LHCN-M2 (cell line): Measurements from ENCODE around the gene GAN. TPM values are rescaled to one million over a fixed set of nuclear protein-coding genes. Genes with fewer than 3 reads are reported as not detected.
"Not testable (repeated sequence)": the region's sequence is repeated elsewhere in the genome, so short reads cannot be mapped to it uniquely, and the experiment has no call there.

Source experiments
- DNase-seq: peaks from one replicate; pipeline ENCODE4 v3.0.0-alpha.2; 2012; ENCODE audit warnings: low read depth
- total RNA-seq: library from RNA; depleted of rRNA; stranded (reverse); fragments of >200 nt; gene quantifications from 2 replicates; pipeline ENCODE4 v1.2.3, GENCODE V29; 2014

GAN gene
- total RNA-seq, 1 experiment from 2014 or later: 4.5 TPM

DNA sequence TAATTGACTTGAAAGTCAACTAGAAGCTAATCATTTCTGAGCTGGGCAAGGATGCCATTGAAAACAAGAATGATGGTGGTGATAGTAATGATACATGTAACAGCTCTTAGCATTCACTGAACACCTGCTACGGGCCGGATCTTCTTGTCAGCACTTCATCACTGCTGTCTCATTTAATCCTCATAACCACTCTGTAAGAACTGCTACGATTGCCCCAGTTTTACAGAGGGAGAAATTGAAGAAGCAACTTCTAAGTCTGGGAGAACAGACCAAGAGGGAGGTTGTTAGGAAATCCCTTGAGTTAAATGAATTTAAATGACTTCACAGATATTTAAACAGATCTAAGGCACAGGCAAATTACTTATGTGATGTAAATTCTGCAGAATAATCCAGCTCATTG is 7.0 kb upstream of the GAN start:
- no peak for DNase-seq

DNA sequence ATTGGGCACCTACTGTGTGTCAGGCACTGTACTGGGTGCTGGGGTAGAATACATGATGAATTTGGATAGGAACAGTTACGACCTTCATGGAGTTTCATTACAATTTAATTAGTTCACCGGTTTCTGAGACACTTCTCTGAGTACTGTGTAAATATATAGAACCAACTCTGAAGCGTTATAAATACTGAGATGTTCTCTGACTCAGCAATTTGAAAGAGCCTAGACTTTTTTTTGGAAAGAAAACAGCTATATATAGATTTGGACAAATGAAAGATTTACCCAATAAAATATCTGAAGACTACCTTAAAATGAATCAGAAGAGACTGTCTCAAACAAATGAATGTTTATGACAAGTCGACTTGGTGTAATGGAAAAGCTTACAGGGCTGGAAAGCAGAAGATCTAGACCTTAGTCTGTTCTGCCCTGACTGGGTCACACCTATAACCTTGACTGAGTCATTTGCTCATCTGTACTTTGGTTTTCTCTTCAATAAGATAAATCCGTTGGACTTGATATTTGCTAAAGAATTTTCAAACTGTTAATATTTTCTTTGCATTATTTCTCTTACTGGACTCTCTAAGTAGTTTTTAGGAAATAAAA is 4.6 kb upstream of the GAN start:
- DNase-seq: no peak

DNA sequence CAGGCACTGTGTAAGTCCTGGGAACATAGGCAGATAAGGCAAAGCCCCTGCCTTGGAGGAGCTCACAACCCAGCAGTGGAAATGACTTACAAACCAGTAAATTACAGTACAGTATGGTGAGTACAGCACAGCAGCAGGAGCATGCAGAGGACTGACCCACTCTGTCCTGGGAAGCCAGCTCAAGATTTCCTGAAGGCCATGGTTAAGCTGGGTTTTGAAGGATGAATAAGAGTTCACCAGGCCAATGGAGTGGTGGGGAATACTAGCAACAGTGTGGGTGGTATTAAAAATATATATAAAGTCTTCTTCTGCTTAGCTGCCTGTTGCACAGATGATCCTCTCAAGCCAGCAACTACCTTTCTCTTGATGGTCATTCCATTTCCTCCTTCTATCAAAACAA is 3.0 kb upstream of the GAN start:
- DNase-seq: no peak

DNA sequence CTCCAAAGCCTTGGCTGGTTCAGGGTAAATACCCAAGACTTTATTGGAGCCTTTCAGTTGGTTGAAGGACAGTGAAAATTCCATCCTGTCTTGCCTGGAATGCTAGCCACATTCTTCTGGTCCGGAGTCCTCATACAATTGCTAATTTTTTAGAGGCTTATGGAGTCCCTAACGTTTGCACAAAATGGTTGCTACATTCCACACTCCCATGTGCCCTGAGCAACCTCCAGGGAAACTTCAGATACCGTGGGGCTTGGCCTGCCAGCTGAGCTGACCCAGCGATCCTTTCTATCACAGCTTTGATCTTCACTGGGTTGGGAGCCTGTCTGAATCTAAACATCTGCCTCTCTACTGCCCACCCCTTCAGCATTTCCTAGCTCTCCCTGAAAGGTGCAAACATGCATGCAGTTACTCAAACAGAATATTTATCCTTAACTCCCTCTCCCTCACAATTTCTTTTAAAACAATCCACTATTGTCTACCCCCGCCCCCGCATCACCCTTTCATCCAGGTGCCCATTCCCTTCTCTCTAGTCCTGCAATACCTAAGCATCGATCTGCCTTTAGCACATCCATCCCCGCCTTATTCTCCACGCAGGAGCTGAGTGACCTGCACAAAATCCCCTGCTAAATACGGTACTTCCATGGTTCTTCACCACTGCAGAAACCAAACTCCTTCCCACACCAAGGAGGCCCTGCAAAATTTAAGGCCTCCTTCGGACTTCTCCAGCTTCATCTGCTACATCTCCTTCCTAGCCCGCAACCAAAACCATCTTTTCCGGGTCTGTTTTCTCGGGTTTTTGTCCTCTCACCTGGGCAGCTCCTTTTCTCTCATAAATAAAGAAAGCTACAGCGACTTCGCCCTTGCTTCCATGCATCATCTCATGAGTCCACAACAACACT is 810 bp upstream of the GAN start:
- no peak for DNase-seq

DNA sequence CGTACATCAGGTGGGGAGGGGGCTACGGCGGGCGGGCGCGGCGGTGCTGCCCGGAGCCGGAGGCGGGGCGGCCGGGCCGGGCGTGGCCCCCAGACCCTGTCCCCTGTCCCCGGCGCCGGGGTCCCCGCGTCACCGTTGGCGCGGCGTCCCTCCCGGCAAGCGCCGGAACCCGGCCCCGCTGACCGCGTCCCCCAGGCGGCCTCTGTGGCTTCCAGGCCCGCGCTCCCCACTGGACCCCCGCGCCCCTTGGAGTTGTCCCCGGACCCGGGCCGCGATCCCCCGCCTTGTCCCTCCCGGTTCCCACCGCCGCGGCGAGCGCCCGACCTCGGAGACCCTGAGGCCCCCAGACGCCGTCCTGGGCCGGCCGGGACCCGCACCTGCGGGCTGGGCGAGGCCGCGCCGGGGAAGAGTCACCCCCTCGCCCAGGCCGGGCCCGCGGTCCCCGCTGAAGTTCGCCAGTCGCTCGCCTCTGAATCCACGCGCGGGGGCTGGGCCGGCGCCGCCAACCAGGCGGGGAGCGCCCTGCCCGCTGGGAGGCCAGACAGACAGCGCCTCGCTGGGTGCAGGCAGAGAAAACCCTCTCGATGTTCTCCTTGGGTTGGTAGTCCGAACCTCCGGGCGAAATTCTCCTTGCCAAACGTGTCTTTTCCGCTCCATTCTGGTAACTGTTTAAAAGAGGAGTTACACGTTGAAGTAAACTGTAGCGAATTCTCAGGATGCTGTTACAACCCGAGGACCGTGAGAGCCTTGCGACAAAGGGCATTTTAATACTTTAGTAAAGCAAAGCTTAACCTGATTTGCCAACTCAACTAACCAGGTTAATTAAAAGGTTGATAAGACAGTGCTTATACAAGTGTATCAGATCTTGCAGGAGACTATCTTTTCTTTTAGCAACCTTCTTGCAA is 761 bp downstream of the GAN start:
- peak; percentile 43 for DNase-seq

DNA sequence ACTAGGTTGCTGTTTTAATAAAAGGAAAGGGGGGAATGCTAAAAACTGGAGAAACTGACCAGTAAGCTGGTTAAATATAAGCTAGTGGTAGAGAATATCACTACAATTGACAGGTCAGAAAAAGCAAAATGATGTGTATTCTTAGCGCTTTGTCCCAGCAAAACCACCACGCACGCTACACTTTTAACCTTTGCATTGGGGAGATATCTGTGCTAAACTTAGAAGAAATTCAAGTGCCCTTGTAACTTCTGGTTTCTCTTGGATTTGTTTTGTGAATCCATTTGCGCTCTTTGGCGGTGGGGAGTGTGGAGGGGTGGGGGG is 1.4 kb downstream of the GAN start:
- no peak for DNase-seq

DNA sequence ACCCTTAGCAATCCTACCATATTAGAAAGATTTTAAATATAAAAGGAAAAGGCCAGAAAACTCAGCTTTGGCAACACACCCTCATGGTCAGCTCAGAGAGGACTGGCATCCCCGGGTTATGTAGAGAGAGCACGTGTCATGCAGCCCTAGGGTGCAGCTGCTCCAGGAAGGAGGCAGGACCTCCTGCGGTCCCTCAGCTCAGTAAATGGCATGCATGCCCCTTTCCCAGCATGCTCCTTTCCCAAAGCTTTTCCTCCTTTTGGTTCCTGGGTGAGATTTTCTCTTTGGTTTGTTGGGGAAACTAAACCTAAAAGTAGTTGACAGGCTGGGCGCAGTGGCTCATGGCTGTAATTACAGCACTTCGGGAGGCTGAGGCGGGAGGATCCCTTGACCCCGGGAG is 3.9 kb downstream of the GAN start:
- no peak for DNase-seq

DNA sequence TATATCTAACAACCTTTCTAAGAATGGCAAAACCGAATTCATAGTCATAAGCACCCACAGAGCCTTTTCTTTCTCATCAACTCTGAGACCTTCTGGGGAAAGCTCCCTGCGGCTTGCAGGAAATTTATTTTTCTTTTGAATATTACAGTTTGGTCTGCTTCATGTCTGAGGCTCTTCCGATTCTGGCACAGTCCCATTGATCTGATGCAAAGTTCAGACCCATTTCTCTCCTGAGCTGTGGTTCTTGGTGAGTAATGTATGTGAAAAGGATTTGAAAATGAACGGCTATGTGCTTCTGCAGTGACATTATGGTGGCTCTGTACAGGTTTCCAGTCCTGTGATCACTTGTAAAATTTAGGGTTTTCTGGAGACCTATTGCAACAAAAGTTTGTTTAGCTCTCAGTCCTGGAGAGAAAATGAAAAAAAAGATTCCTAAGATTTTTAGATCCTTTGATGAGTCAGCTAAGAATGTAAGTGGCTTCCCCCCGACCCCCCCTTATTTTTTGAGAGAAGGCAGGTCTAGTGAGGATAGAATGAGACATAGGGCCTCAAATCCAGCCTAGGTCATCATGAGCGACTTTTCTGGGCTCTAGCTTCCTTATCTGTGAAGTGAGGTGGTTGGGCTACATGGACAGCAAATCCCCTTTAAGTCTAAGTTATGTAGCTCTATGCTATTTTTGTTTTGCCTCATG is 4.6 kb downstream of the GAN start:
- peak; percentile 61 for DNase-seq

DNA sequence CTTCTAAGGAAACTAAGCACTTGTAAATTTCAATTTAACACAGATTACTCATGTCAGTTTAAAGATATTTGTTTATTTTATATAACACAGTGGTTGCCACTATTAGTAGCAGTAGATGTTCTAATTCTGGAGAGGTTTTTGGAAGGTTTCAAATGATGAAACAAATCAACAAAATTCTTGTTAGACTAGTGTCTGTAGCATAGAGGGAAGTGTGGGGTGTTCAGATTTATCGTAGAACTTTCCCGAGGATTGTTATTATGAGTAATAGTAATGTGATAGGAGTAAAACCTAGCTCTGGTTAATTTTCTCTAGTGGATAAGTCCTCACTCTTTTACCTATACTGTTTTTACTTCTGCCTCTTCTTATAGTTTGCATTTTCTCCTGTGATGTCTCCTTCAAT is 6.3 kb downstream of the GAN start:
- DNase-seq: no peak

DNA sequence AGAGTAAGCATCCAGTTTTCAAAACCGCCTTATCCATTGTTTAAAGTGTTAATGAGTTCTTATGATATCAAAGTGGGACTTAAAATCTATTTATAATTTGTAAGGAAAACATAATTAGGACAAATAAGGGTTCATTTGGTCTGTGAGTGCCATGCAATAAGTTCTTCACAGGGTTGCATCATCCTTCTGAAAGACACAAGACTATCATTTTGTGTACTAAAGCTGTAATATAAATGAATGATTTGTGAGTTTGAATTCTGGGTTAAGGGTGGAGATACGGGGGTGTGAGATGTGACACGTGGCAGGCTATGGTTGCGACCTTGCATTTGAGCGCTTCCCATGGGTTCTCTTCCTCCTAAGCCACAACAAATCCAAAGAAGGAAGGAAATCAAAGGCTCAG is 6.8 kb downstream of the GAN start:
- no peak for DNase-seq

DNA sequence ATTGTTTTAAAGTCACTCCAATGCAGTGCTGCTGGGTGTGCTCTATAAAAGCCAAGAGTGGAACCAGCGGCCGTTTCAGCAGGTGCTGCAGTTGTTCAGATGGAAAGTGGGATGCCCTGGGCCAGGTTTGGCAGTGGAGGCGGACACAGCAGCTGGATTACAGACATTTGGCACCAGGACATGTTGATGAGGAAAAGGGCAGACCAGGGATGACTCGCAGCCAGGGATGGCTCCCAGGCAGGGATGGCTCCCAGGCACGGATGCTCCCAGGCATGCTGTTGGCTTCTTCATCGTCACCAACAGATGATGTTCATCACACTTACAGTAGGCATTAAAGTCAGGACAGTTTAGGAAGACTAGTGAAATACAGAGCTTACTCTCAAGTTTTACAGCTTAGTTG is 10.0 kb downstream of the GAN start:
- DNase-seq: peak; percentile 11

DNA sequence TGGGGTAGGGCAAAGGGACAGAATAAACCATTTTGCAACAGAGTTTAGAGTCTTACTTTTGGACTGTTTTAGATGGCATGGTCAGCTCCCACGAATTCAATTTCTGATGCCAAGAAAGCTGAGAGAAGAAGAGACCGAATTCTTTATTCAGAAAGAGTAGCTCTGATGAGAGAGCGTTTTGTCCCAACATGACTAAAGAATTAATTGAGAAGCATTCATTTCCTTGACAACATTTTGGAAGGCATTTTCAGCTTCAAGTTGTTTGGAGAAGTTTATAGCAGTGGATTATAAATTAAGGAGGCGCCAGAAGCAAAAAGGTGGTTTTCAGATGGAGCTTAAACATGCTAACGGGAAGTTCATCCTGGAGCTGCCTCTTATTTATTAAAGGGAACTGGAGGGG is 12.2 kb downstream of the GAN start:
- DNase-seq: no peak

DNA sequence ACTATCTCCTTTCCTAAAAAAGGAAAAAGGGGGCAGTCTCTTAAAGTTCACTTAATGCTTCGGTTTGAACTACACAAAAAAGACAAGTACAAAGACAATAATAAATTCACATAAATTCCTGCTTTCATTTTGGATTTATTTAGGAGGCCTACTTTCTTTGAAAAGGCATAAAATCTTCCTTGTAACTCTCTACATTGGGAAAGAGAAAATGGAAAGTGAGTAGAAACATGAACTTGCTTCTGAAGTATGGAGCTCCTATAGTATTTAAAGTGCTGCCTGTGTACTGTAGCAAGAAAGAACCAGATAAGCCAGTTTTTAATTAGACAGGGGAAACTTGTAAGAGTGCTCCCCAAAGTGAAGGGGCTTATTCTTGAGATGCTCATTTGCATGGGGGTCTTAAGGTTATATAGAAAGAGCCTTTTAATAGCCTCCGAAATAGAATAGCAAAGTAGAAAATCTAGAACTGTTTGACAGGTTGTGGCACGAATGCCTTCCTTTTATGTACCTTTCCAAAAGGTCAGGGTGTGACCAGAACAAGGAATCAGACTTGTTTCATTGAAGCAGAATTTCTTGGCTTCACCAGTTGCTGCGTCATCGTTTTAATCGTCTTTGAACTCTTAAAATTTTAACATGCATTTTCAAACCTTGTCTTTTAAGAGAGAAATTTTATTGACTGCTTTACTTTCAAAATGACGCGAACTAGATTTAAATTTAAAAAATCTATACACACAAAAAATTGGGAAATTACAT is 12.9 kb downstream of the GAN start:
- DNase-seq: no peak

DNA sequence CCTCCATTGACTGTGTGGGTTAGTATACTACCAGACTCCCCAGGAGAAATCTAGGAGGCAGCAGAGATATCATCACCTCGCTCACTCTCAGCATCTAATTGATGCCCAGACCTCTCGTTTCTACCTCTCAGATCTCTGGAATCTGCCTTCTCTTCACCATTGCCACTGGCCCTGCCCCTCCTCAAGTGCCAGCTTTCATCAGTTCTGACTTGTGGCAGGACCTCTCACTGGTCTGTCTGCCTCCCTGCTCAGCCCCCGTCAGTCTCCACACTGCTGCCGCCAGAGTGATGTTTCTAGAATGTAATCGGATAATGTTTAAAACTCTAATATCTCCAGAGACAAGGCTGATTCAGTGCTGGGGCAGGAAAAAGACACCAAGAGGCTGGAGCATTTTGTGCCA is 15.2 kb downstream of the GAN start:
- no peak for DNase-seq

DNA sequence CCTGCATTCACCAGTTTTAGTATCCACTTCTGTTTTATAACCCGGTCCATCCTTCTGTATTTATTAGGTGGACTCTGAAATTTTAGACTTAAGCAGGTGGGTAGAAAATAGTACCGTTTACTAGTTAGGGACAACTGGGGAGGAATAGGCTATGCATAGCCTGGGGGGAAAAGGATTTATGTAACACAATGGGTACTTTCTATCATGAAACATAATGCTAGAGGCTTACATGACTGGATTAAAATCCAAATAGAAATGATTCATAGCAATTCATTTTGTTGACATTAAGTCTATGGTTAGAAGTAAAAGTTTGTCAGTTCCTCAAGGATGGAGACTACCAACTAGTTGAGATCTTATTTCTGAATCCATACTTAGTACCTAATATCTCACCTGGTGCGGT is 18.6 kb downstream of the GAN start:
- DNase-seq: no peak

DNA sequence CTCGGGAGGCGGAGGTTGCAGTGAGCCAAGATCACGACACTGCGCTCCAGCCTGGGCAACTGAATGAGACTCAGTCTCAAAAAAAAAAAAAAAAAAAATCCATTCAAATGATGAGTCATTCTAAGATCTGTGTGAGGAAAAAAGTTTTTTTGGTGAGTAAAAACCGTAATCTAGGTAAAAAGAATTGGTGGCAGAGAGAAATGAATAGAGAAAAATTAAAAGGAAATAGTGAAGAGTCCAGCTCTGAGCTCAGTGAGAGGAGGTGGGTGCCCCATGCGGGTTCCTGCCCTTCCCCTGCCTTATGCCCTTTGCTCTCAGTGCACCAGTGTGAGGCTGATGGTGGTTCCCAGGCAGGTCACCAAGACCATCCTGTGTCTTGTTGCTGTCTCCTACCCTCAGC is 20.9 kb downstream of the GAN start:
- no peak for DNase-seq

DNA sequence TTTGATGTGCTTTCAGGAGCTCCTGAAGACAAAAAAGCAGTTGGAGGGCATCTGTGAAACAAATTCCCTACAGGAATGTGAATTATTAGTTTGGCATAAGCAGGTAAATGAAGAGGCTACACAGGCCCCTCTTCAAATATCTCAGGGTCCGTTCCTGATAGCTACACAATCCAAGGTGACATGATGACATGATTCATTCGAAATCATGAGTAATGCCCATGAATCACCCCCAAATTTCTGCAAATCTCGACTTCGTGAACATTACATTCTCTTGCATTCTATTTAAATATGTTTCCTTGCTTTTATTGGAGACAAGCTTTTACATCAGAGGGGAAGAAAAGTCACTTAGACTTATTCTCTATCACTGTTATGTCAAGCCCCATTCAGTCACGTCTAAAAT is 22.3 kb downstream of the GAN start:
- DNase-seq: no peak

DNA sequence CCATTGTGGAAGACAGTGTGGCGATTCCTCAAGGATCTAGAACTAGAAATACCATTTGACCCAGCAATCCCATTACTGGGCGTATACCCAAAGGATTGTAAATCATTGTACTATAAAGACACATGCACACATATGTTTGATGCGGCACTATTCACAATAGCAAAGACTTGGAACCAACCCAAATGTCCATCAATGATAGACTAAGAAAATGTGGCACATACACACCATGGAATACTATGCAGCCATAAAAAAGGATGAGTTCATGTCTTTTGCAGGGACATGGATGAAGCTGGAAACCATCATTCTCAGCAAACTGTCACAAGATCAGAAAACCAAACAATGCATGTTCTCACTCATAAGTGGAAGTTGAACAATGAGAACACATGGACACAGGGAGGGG is 30.4 kb downstream of the GAN start:
- DNase-seq: not testable (repeated sequence)

DNA sequence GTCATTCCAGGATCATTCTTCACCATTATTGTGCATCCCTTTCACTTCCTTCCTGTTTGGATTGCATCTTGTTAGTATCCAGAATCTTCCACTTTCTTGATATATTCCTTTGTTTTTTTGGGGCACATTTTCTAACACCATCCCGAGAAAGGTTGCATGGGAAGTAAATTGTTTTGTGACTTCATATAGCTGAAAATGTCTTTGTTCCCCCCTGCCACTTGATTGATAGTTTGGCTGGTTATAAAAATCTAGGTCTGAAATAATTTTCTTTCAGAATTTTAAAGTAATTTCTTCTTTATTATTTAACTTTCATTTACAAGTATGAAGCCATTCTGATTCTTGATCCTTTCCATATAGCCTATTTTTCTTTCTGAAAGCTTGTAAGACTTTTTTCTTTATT is 32.7 kb downstream of the GAN start:
- no peak for DNase-seq

DNA sequence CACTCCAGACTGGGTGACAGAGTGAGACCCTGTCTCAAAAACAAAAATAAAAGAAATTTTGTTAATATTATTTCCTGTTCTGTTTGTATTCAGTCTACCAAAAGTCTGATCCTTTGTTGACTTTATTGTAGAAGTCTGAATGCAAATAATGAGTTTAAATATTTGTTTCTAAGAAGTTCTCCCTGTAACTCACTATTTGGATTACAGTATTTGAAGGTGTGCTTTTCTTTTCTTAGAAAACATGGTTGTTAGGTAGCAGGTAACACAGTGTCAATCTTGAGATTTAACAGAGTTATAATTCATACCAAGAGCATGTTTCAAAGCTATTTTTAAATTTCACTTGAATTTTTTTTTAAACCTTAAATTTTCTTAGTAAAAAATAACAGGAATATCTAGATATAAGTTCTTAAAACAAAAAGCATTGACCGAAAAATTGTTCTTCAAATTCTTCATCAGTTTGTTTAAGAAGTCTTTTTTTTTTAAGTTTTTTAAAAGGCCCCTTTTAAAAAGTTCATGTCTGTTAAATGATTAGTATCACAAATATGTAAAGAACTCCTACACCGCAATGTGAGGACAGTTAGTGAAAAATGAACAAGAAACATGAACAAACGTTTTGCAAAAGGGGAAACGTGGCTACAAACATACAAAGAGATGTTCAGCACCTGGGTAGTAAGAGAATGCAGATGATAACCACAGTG is 35.0 kb downstream of the GAN start:
- DNase-seq: no peak

DNA sequence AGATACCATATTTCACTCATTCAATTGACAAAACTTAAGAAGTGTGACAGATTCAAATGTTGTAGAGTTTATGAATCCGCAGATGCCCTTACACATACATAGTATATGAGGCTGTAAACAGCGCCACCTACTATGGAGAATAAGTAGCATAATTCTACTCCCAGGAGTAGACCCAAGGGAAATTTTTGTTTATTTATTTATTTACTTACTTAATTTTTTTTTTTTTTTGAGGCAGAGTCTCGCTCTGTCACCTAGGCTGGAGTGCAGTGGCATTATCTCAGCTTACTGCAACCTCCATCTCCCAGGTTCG is 35.5 kb downstream of the GAN start:
- no peak for DNase-seq
